NCI-H2107 treated with DMSO at 0.1 percent for 48 hours (cell line): ENCODE data around the gene PITPNM3.
A peak's percentile ranks its signal among the peaks of the same experiment; 100 is the strongest.
"Not testable (repeated sequence)": the region's sequence is repeated elsewhere in the genome, so short reads cannot be mapped to it uniquely, and the experiment has no call there.

Source experiments
- DNase-seq: peaks from one replicate; lab custom pipeline; 2025; ENCODE audit not compliant: unreplicated experiment; lab: John Stamatoyannopoulos, UW

The PITPNM3 gene

DNA sequence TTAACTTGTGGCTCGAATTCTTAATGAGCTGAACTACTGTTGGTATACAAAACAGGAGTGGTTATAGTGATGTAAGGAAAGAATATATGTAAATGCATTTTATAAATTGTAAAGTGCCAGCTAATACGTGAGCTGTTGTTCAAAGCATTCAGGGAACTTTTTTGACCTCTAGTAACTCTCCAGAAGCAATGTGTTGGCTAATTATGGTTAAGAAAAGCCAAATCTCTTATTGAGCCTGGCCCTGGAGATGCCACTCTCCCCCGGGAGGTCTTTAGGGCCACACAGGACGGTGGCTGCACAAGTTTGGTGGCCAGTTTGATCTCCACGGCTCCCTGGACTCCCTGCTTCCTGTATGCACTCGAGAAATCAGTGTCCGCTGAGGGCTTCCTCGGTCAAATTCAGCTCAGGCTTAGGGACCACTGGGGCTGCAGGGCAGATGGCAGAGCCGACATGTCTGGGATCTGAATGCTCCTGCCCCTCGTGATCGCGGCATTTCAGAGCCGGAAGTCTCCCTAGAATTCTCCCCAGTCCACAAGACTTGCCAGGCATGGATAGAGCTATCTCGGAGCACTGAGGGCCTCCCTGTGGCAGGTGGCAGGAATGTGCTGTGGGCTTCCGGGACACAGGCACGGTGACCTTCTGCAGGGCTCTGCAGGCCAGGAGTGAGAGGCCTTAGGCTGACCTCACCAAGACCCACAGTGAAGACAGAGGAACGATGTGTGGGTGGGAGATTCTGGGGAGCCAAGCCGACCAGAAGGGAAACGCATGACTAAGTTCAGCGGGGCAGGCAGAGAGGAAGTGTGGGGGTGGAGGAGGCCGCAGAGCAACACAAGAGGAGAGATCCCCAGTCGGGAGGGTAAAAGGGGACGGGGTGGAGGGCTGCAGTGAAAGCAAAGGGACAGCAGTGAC is 18.6 kb upstream of the PITPNM3 start:
- DNase-seq, result no peak

- no peak for DNase-seq
Measured at GRCh38 chr17:6573982-6574686, 17.8 kb upstream of the PITPNM3 start.

DNA sequence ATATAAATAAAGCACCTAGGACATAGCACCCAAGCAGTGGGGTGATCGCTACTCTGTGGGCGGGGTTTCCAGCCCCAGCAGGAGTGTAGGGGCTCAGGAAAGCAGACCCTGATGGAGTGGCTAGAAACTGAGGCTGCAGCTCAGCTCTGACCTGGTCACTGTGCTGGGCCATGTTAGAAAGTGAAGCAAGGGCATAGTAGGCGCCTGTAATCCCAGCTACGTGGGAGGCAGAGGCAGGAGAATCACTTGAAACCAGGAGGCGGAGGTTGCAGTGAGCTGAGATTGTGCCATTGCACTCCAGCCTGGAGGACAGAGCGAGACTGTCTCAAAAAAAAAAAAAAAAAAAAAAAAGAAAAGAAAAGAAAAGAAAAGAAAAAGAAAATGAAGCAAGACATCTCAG is 17.1 kb upstream of the PITPNM3 start:
- DNase-seq, result not testable (repeated sequence)

DNA sequence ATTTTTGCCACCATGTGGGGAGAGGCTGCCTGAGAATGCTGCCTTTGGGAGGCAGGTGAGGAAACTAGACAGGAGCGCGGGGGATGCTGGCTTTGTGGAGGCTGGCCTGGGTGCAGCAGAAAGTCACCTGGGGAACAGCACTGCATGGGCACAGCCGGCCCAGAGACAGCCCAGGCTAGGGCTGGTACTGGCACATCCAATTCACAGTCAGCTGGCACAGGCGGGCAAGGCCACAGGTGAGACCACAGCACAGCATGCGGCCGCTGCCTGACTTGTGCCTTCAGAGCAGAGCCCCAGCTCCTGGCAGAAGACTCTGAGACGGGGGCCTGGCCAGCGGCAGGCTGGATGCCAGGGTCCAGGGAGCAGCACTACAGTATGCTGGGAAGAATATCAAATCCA is 16.6 kb upstream of the PITPNM3 start:
- DNase-seq, result no peak

DNA sequence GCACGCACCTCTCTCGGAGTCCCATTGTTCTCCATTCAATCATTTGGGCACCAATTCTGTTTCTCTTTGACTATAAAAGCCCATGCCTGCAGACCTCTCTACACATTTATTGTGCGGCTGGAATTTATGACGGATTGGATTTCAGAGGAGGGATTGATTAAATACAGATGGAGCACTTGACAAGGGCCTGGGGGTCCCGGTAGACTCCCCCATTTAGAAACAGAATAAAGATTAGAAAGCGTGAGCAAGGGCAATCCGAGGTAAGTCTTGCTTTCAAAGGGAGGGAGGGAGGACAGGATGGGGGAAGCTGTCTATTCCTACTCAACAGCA is 15.1 kb upstream of the PITPNM3 start:
- no peak for DNase-seq

GRCh38 chr17:6570731-6571451 is 14.5 kb upstream of the PITPNM3 start:
- DNase-seq, result no peak

DNA sequence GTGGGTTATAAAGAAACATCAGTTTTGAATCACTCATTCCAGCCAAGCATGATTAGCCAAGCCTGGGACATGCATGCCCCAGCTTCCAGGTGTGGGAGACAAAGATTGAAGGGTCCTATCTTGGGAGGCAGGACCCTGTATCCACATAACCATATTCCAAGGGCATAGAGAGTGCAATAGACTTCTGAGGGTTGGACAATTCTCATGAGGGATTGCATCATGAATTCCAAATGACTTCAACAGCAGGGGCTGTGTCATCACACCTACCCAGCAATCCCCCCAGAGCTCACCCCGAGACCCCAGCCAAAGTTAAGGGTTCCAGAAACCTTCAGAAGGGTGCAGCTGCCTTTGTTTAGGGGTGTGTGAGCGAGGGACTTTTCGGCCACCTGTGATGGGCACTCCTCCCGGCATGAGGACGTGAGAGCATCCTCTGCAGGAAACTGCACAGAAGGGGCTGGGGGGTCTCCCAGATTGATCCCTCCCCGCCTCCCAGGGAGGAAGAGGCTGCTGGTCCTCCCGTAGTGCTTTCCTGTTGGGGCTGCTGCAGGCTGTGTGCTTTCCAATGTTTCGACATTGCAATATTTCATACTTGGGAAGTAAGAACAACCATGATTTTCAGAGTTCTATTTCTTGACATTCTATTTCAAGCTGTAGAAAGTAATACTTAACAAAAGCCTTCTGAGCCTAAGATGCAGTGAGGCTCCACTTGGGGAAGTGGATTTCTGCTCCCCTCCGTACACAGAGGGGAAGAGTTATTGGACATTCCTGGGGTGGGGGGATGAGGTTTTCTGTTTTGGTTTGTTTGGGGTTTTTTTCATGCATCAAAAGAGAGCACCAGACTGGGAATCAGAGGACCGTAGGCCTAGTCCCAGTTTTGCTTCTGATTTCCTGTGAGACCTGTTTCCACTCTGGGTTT is 13.3 kb upstream of the PITPNM3 start:
- no peak for DNase-seq

DNA sequence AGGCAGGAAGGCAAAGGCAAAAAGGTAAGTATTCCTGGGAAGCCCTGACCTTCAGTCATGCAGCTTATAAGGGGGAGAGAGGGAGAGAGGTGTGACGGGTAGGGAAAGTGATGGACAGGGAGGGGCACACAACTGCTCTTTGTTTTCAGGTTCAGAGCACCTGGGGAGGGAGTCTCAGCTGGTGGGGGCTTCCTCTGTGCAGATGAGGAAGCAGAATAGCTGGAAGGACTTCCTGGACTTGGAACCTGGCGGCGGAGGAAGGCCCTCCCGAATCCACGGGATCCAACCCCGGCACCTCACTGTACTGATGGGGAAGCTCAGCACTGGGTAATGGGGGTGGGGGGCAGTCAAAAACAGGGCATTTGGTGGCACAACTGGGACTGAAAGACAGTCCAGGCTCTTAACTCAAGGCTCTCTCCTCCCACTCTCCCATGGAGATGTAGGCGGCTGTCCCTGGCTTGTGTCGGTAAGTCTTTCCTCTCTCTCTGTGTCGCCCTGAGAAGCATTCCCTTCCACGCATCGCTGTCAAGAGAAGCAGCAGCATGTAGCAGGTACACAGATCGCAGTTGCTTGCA is 11.9 kb upstream of the PITPNM3 start:
- DNase-seq, result no peak

GRCh38 chr17:6567528-6568183 is 11.3 kb upstream of the PITPNM3 start:
- DNase-seq, result peak; percentile 15

GRCh38 chr17:6561446-6561845 is 5.1 kb upstream of the PITPNM3 start:
- DNase-seq, result no peak

DNA sequence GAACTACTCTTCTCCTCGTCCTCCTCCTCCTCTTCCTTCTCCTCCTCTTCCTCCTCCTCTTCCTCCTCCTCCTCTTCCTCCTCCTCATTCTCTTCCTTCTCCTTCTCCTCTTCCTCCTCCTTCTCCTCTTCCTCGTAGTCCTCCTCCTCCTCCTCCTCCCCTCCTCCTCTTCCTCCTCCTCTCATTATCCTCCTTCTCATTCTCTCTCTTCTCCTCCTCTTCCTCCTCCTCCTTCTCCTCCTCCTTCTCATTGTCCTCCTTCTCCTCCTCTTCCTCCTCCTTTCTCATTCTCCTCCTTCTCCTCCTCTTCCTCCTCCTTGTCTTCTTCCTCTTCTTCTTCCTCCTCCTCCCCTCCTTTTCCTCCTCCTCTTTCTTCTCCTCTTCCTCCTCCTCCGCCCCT is 4.1 kb upstream of the PITPNM3 start:
- DNase-seq, result no peak

DNA sequence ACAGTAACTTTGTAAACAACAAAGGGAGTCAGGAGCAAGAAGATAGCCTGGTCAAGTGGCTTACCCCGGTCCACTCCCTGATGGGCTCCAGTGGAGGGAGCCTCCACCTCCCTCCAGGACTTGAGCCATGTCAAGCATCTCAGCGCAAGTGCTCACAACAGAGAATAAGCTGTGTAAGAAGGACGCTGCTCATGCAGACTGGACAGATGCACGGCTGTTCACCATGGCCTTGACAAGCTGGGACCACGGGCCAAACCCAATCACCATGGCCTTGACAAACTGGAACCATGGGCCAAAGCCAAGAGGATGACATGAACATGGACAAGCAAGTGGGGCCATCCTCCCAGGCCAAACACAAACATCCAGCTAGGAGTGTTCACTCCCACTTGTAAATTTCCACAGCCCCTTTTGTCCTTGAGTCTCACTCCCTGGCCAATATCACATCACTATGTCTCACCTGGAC is 3.4 kb upstream of the PITPNM3 start:
- no peak for DNase-seq

GRCh38 chr17:6558932-6559752 is 2.8 kb upstream of the PITPNM3 start:
- DNase-seq, result no peak

DNA sequence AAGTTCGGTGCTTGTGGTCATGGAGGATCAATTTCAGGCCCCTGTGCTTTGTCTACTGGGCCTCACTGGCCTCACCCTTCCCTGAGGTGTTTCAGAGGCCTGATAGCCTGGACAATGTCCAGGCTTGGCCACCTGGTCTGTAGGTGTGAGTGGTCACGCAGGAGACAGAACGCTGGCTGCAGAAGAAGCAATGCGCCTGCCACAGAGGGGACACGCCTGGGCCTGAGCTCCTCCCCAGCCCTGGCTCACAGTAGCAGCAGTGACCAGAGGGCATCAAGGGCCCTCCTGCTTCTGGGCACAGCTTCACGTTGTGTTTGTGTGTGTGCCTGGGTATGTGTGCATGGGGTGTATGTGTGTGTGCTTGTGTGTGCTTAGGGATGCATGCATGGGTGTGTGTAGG is 1.9 kb upstream of the PITPNM3 start:
- DNase-seq, result no peak

DNA sequence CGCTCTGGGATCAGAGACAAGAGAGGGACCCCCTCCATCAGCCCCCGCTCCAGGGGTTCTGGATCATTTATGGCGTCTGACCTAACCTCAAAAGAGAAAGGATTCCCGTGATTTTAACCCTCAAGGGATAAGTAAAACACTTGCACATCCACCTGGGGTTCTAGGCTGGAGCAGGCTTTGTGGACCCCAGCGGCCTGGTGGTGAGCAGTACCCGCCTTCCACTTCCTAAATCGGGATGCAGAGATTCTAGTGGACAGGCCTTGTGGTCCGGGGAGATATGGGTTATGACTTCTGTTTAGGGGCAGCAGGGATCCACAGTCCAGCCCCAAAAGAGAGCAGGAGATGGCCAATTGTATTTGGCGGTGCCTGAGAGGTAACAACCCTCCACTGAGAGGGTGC is 684 bp upstream of the PITPNM3 start:
- DNase-seq, result no peak

DNA sequence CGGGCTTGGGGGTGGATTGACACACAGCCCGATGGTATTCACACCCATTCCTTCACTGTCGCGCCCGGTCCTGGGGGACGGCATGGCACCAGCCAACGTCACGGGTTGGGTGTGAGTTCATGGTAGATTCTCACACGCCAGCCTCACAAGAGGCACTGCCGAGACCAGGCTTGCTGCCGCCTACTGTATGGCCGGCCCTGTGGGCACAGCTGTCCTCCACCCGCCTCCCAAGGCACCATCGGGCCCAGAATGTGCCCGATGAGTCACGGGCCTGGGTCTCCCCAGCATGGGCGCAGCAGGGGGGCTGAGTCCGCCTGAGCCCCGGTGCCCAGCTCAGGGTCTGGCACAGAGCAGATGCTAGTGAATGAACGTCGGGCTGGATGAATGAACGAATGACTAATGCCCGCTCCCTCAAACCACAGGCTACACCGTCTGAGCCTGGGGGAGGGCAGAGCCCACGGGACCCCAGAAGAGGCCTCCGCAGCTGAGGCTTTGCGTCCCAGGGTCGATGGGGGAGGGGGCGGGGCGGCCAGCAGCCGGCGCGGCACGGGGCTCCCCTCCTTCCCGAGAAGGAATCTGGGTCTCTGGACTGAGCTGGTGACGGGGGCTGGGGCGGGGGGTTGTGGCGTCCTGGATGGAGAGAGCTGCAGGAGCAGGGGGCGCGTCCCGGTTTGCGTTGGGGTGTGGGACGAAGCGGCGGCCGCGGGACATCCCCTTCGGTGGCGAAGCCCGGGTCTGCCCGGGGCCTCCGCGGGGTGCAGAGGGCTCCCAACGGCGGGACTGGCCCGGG is 829 bp downstream of the PITPNM3 start:
- no peak for DNase-seq

DNA sequence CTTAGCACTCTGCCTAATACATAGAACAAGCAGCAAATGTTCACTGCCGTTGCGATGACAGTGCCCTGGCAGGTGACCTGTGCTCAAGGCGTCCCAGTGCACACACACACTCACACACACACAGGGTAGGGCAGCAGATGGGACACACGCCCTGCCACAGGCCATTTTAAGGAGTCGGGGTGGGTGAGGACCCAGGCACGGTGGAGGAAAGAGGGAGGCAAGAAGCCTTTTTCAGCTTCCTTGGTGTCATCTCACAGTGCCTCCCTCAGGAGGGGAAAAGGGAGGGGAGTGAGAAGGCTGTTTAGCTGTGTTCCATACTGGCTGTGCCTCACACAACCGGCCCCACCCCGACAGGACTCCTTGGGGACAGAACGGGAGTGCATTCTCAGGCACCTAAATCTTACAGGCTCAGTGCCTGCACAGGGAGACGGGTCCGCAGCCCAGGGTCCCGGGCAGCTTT is 1.5 kb downstream of the PITPNM3 start:
- no peak for DNase-seq

GRCh38 chr17:6554342-6554741 is 2.0 kb downstream of the PITPNM3 start:
- no peak for DNase-seq
